NCI-H460 (cell line): ENCODE data around the gene ZNF546. TPM values are rescaled to one million over a fixed set of nuclear protein-coding genes. Genes with fewer than 3 reads are reported as not detected.
"Not testable (repeated sequence)": the region's sequence is repeated elsewhere in the genome, so short reads cannot be mapped to it uniquely, and the experiment has no call there.

Source experiments
- DNase-seq: peaks from one replicate; pipeline ENCODE4 v3.0.0-alpha.2; 2016; ENCODE audit warnings: low read depth; ENCODE audit errors: extremely low read depth
- total RNA-seq: library from RNA; depleted of rRNA; stranded (reverse); fragments of >200 nt; shearing (Covaris generic); gene quantifications from 2 replicates; pipeline ENCODE4 v1.2.3, GENCODE V29; 2014

The ZNF546 gene
- total RNA-seq, 1 experiment from 2014 or later = 3.2 TPM

DNA sequence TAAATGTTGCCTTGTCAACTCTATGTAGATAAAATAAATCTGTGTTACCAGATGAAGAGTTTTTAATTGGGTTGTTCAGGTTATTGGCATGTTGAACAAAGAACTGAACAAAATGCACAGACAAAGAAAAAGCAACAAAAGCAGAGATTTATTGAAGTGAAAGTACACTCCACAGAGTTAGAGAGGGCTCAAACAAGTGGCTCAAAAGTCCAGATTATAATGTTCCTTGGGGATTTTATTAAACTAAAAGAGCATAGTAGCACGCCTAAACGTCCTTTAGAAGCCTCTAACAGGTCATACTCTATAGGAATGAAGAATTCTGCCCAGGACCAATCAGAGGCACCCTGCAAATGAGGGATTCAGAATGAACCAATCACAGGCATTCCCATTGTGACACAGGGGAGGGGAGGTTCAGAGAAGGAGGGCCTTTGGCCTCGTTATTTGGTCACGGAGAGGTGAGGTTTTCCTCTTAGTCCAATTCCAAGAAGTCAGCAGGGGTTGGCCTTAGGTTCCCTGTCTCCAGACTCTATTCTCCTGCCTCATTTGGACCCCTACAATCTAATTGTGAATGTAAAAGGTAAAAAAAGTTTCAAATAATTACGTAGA is 13.1 kb upstream of the ZNF546 start:
- no peak for DNase-seq

DNA sequence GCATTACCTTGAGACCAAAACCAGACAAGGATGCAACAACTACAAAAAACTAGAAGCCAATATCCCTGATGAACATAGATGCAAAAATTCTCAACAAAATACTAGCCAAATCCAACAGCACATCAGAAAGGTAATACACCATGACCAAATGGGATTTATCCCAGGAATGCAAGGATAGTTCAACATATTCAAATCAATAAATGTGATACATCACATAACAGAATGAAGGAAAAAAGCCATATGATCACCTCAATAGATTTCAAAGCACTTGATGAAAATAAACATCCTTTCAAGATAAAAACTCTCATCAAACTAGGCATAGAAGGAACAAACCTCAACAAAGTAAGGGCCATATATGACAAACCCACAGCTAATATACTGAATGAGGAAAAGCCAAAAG is 10.2 kb upstream of the ZNF546 start:
- no peak for DNase-seq

DNA sequence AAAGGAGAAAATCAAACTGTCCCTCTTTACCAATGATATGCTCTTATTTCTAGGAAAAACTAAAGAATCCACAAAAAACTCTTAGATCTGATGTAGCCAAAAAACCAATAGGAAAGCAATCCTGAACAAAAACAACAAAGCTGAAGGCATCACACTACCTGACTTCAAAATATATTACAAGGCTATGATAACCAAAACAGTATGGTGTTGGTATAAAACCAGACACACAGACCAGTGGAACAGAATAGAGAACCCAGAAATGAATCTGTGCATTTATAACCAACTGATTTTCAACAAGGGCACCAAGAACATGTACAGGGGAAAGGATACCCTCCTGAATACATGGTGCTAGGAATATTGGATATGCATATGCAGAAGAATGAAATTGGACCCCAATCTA is 9.7 kb upstream of the ZNF546 start:
- DNase-seq = no peak

DNA sequence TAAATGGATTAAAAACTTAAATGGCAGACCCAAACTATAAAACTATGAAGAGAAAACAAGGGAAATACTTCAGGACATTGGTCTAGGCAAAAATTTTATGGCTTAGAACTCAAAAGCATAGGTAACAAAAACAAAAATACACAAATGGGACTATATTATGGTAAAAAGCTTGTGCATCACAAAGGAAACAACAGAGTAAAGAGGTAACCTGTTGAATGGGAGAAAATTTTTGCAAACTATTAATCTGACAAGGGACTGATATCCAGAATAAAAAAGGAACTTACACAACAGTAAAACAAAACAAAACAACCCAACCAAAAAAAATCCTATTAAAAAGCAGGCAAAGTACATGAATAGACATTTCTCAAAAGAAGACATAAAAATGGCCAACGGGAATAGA is 9.3 kb upstream of the ZNF546 start:
- no peak for DNase-seq

DNA sequence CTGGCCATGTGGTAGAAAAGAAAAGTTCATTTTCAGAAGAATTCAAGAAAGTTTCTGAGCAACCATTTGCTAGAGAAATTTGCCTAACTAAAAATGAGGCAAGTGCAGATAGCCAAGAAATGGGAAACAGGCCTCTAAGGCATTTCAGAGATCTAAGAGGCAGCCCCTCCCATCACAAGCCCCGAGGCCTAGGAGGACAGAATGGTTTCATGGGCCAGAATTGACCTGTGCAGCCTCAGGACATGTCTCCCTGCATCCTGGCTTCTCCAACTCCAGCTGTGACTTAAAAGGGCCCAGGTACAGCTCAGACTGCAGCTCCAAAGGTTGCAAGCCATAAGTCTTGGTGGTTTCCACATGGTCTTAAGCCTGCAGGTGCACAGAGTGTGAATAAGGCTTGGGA is 3.3 kb upstream of the ZNF546 start:
- no peak for DNase-seq

DNA sequence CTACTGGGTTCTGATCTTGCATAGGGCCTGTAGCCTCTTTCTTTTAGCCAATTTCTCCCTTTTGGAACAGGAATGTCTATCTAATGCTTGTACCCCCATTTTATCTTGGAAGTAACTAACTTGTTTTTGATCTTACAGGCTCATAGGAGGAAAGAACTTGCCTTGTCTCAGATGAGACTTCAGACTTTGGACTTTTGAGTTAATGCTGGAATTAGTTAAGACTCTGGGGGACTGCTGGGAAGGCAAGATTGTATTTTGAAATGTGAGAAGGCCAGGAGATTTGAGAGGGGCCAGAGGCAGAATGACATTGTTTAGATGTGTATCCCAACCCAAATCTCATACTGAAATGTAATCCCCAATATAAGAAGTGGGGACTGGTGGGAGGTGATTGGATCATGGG is 2.5 kb upstream of the ZNF546 start:
- no peak for DNase-seq

DNA sequence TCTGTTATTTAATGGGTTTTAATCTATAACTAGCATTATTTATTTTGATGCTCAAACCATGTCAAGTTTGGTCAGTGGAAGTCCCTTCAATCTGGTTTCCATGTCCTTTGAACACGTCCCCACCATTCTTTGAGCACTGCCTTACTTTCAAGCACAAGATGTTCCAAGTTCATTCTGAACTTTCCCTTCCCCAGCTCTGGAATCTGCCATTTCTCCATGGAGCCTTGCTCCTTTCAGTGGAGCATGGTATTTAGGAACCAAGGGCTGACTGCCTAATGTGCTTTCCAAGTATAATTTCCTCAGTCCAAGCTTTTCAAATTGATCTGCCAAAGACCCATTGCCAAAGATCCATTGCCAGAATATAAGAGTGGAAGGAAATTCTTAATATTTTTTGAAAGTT is 1.1 kb upstream of the ZNF546 start:
- no peak for DNase-seq

DNA sequence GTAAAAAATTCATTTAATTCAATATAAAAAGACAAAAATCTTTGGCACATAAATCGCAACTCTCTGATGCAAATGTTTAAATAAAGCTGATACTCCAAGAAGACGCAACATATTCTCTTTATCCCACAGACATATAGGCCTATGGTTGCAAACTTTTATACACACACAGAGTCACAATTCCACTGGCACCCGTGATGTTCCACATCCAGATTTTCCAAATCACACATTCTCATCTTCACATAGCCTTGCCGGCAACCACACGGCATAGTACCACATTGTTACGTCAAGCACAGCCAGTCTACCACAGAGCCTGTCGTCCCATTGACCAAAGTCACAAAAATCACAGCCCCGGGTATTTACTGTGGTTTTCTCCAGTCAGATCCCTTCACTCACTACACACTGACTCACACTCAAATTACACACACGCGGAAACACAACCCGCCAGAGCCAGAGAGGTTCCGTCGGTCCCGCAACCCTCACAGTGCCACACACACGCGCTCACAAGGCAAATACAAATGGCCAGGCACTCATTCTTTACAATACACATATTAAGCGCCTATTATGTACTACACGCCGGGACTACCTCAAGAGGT is 546 bp upstream of the ZNF546 start:
- peak; percentile 16 for DNase-seq

DNA sequence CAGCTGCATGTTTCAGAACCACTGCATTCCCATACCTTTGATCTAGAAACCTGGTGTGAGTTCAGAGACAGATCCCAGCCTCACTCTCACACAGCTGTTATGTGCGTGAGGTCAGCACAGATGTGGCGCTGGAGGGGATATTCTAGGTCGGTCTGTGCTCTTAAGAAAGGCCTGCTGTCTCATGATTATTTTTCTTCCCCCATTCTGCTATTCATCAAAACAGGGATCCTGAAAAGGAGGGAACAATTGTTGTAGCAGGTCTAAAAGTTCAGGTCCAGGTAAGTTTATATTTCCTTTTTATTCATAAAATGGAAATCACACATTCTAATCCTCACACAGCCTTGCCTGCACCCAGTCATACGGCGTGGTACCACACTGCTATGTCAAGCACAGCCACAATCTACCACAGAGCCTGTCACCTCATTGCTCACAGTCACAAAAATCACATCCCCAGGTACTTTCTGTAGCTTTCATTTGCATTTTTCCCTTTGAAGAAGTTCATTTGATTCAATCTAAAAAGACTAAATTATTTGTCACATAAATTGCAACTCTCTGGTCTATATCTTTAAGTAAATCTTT is 867 bp downstream of the ZNF546 start:
- no peak for DNase-seq

DNA sequence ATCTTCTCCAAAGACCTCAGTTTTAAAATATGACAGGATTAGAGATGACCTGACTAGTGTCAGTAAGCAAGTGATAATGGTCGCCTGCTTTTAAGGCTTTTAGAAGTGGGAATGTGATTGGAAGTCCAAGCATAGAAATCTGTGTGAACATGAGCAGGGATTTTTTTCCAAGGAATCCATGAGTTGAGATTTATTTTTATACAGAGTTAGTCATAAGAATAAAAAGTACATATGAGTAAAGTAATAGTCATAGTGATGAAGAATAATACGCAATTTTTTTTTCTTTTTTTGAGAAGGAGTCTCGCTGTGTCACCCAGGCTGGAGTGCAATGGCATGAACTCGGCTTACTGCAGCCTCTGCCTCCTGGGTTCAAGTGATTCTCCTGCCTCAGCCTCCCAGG is 1.6 kb downstream of the ZNF546 start:
- DNase-seq = no peak

DNA sequence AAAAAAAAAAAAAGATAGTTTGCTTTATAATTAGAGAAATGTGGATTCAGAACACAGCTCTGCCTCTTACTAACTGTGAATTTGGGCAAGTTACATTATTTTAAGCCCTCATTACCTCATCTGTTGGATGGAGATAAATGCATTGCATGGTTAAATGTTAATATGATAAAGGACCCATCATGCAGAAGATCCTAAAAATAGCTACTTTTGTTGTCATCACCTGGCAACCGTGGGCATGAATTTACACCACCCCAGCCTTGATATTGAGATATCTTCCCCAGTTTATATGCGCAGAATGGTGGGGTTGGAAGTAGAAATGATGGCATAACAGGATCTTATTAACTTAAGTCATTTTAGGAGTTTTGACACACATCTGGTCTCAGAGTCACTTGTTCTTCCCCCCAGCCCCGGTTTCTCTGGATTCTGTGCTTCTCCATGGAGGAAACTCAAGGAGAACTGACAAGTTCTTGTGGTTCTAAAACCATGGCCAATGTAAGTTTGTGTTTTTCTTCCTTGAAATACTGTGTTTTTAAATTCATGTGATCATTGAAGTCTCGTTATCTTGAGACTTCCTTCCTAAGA is 8.9 kb downstream of the ZNF546 start:
- no peak for DNase-seq

DNA sequence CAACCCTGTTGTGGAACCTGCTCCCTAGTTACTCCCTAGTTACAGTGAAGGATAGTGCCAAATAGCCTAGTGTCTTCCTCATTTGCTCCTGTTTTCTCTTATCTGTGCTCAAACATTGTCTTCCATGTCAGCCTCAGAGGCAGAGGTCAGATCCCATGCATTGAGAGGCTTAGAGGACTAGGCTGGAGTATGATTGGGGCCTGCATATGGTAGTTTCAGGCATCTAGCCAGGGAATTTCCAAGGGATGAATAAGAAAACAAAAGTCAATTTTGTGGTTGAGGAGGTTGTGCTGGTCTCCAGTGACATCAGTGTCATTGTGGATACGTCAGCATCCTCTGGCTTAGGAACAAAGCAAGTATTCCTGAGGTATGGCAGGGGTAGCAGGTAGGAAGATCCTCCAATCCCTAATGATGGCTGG is 9.4 kb downstream of the ZNF546 start:
- no peak for DNase-seq

DNA sequence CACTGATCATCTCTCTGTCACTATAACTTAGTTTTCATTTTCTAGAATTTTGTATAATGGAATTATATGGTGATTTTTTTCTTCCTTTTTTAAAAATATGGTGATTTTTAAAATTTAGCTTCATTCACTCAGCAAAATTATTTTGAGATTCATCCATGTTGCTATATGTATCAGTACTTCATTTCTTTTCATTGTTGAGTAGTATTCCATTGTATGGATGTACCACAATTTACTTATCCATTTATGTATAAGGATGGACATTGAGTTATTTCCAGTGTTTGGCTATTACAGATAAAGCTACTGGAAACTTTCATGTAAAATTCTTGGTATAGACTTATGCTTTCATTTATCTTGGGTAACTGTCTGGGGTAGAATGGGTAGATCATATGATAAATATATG is 12.8 kb downstream of the ZNF546 start:
- DNase-seq = no peak

DNA sequence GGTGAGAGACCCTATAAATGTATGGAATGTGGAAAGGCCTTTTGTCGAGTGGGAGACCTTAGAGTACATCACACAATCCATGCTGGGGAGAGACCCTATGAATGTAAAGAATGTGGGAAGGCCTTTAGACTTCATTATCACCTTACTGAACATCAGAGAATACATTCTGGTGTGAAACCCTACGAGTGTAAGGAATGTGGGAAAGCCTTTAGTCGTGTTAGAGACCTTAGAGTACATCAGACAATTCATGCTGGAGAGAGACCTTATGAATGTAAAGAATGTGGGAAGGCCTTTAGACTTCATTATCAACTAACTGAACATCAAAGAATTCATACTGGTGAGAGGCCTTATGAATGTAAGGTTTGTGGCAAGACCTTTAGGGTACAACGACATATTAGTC is 17.1 kb downstream of the ZNF546 start:
- no peak for DNase-seq

DNA sequence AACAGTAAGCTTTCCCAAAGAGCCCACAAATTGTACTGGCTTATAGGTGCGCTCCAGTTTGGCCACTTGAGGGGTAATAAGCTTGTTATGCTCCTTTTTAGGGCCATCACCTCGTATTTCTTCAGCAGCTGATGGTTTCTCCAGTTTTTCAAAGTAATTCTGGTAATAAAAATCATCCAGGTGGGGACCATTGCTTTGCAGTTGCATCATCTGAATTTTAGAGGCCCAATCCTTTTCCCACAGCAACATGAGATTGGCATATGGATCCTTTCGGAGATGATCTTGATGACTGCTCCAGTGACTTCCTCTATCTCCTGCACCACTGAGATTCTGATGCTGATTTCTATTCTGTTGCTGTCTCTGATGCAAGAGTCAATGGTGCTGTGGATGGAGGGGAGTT is 27.1 kb downstream of the ZNF546 start:
- no peak for DNase-seq

DNA sequence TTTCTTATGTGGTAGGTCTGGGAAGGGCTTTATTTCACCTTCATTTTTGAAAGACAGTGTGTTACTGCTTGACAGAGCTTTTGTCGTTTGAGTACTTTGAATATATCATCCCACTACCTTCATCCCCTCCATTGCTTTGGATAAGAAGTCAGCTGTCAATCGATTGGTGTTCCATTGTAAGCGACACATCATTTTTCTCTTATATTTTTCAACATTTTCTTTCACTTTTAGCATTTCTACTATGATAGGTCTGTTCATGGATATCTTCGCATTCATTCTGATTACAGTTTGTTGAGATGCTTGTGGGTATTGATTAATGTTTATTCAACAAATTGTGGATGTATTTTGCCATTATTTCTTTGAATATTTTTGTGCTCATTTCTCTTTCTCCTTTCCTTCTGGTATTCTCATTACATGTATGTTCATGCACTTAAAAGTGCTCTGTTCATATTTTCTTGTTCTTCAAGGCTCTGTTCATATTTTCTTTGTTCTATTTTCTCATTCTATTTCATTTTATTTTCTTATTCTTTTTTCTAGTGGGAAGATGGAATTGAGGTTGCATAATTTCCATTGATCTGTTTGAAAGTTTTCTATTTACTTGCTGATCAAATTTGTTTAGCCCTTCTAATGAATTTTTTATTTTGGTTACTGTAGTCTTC is 29.2 kb downstream of the ZNF546 start:
- no peak for DNase-seq

DNA sequence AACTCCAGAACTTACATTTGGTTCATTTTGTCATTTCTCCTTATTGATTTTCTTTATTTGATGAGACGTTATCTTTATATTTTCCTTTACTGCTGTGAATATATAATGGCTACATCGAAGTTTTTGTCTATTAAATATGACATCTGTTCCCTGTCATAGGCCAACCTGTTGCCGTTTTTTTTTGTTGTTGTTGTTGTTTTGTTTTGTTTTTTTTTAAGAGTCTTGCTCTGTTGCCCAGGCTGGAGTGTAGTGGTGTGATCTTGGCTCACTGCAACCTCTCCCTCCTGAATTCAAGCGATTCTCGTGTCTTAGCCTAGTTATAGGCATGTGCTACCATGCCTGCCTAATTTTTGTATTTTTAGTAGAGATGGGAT is 29.7 kb downstream of the ZNF546 start:
- no peak for DNase-seq

DNA sequence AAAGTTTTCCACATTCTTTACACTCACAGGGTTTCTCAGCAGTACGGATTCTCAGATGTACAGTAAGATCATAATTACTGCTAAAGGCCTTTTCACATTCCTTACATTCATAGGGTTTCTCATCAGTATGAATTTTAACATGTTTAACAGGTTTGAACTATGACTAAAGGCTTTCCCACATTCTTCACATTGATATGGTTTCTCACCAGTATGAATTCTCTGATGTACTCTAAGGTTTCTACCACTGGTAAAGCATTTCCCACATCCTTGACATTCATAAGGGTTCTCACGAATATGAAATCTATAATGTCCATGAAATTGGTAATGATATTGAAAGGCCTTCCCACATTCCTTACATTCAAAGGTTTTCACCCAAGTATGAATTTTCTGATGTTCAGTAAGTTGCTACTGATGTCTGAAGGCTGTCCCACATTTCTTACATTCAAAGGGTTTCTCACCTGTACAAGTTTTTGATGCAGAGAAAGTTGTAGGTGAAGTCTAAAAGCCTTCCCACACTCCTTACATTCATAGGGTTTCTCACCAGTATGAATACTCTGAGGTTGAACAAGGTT is 37.2 kb downstream of the ZNF546 start:
- DNase-seq = no peak

DNA sequence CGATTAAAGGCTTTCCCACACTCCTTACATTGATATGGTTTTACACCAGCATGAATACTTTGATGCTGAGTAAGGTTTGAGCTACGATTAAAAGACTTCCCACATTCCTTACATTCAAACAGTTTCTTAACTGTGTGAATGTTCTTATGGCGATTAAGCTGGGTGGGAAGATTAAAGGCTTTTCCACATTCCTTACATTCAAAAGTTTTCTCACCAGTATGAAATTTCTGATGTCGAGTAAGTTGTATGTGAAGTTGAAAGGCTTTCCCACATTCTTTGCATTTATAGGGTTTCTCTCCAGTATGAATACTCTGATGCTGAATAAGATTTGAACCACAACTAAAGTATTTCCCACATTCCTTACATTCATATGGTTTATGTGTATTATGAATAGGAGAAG is 39.1 kb downstream of the ZNF546 start:
- DNase-seq = no peak

DNA sequence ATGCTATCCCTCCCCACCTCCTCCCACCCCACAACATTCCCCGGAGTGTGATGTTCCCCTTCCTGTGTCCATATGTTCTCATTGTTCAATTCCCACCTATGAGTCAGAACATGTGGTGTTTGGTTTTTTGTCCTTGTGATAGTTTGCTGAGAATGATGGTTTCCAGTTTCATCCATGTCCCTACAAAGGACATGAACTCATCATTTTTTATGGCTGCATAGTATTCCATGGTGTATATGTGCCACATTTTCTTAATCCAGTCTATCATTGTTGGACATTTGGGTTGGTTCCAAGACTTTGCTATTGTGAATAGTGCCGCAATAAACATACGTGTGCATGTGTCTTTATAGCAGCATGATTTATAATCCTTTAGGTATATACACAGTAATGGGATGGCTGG is 41.2 kb downstream of the ZNF546 start:
- DNase-seq = not testable (repeated sequence)

DNA sequence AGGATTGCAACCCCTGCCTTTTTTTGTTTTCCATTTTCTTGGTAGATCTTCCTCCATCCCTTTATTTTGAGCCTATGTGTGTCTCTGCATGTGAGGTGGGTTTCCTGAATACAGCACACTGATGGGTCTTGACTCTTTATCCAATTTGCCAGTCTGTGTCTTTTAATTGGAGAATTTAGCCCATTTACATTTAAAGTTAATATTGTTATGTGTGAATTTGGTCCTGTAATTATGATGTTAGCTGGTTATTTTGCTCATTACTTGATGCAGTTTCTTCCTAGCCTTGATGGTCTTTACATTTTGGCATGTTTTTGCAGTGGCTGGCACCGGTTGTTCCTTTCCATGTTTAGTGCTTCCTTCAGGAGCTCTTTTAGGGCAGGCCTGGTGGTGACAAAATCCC is 44.9 kb downstream of the ZNF546 start:
- not testable (repeated sequence) for DNase-seq
